Smooth muscle cell (in vitro differentiated cells): ENCODE data around the gene AQP1. TPM values are rescaled to one million over a fixed set of nuclear protein-coding genes. Genes with fewer than 3 reads are reported as not detected.

Experiments
- DNase-seq: peaks from one replicate; lab custom pipeline; 2025; ENCODE audit not compliant: unreplicated experiment; lab: John Stamatoyannopoulos, UW
- H2AFZ ChIP-seq: fragments of 200-600 bp; sonication (generic); 2 replicates; pipeline ENCODE4 v1.6.0; 2016; ENCODE audit warnings: antibody characterized with exemption, low read depth, mild to moderate bottlenecking
- H3F3A ChIP-seq: fragments of 200-600 bp; sonication (generic); 2 replicates; pipeline ENCODE4 v1.6.0; 2017; ENCODE audit warnings: antibody characterized with exemption, low read depth
- H3K27ac ChIP-seq: fragments of 200-600 bp; sonication (generic); 2 replicates; pipeline ENCODE4 v1.5.1; 2016; ENCODE audit warnings: low read depth, mild to moderate bottlenecking
- H3K27me3 ChIP-seq: fragments of 200-600 bp; sonication (generic); 2 replicates; pipeline ENCODE4 v1.6.1; 2016; ENCODE audit warnings: low read depth, mild to moderate bottlenecking
- H3K36me3 ChIP-seq: fragments of 200-600 bp; sonication (generic); 2 replicates; pipeline ENCODE4 v1.5.1; 2016; ENCODE audit warnings: low read depth
- H3K4me1 ChIP-seq: fragments of 200-600 bp; sonication (generic); 2 replicates; pipeline ENCODE4 v1.5.1; 2016; ENCODE audit warnings: low read depth
- H3K4me2 ChIP-seq: fragments of 200-600 bp; sonication (generic); 2 replicates; pipeline ENCODE4 v1.6.0; 2016; ENCODE audit warnings: mild to moderate bottlenecking
- H3K4me3 ChIP-seq: fragments of 200-600 bp; sonication (generic); 2 replicates; pipeline ENCODE4 v1.5.1; 2016; ENCODE audit warnings: mild to moderate bottlenecking
- H3K79me2 ChIP-seq: fragments of 200-600 bp; sonication (generic); 2 replicates; pipeline ENCODE4 v1.6.0; 2016; ENCODE audit warnings: low read depth, mild to moderate bottlenecking
- H3K9ac ChIP-seq: fragments of 200-600 bp; sonication (generic); 2 replicates; pipeline ENCODE4 v1.6.0; 2016; ENCODE audit warnings: low read depth
- H3K9me3 ChIP-seq: fragments of 200-600 bp; sonication (generic); replicated peaks from 2 replicates; pipeline ENCODE4 v1.5.1; 2016; ENCODE audit warnings: low read depth
- H4K20me1 ChIP-seq: fragments of 200-600 bp; sonication (generic); 2 replicates; pipeline ENCODE4 v1.6.0; 2016; ENCODE audit warnings: low read depth
- WGBS: methylation state at CpG from one replicate; pipeline ENCODE4 v1.1.7; 2016; ENCODE audit warnings: low lambda C conversion rate; 5-methylcytosine and 5-hydroxymethylcytosine counted together
- polyA plus RNA-seq: library from polyadenylated mRNA; unstranded; fragments of >200 nt; fragmentation: Nextera tagmentation; extraction: Ambion mirVana; gene quantifications from 2 replicates; pipeline ENCODE4 v1.2.1, GENCODE V29; 2016
- total RNA-seq: library from RNA; depleted of rRNA; stranded (reverse); fragments of >200 nt; gene quantifications from 2 replicates; pipeline ENCODE4 v1.2.3, GENCODE V29; 2014
- TF ChIP-seq, protein P1 (sequence below): fragments of 200-600 bp; sonication (generic); IDR thresholded peaks from 2 replicates; pipeline ENCODE4 v1.5.1; 2017; ENCODE audit warnings: borderline replicate concordance, mild to moderate bottlenecking, antibody characterized with exemption; ENCODE audit not compliant: insufficient read depth, poor library complexity, severe bottlenecking

AQP1 gene
- total and polyA plus RNA-seq, 2 experiments from 2014 or later = 2,330 to 2,747 TPM

- H2AFZ ChIP-seq = no peak overlapping the region
- no peaks in the 10 kb centered on the region for H3K79me2 ChIP-seq
- WGBS = 80% methylated on average over 6 of the region's 6 CpGs
Observed at GRCh38 chr7:30899630-30900029, 12.0 kb upstream of the AQP1 start.

GRCh38 chr7:30900053-30900452, 11.6 kb upstream of the AQP1 start:
- H3K4me3 ChIP-seq = no peak overlapping the region
- no peaks in the 10 kb centered on the region for H3K9me3 ChIP-seq
- no peak overlapping the region for H3K9ac ChIP-seq
- no peak overlapping the region for H3K4me2 ChIP-seq
- TF ChIP-seq, protein P1, sequence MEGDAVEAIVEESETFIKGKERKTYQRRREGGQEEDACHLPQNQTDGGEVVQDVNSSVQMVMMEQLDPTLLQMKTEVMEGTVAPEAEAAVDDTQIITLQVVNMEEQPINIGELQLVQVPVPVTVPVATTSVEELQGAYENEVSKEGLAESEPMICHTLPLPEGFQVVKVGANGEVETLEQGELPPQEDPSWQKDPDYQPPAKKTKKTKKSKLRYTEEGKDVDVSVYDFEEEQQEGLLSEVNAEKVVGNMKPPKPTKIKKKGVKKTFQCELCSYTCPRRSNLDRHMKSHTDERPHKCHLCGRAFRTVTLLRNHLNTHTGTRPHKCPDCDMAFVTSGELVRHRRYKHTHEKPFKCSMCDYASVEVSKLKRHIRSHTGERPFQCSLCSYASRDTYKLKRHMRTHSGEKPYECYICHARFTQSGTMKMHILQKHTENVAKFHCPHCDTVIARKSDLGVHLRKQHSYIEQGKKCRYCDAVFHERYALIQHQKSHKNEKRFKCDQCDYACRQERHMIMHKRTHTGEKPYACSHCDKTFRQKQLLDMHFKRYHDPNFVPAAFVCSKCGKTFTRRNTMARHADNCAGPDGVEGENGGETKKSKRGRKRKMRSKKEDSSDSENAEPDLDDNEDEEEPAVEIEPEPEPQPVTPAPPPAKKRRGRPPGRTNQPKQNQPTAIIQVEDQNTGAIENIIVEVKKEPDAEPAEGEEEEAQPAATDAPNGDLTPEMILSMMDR = no peak
- H3K36me3 ChIP-seq = no peaks in the 10 kb centered on the region
- peak overlapping the region; percentile 70 for H3K27ac ChIP-seq
- H3K4me1 ChIP-seq = peaks cover 11% of the 10 kb centered on the region
- H4K20me1 ChIP-seq = no peaks in the 10 kb centered on the region
- no peak overlapping the region for H2AFZ ChIP-seq
- no peaks in the 10 kb centered on the region for H3F3A ChIP-seq
- no peaks in the 10 kb centered on the region for H3K79me2 ChIP-seq
- no peaks in the 10 kb centered on the region for H3K27me3 ChIP-seq
- DNase-seq = no peak
- 20% methylated on average over 9 of the region's 9 CpGs for WGBS

More at GRCh38 chr7:30899630-30900029, 12.0 kb upstream of the AQP1 start:
- TF ChIP-seq, protein P1 = no peak
- peak overlapping the region; percentile 70 for H3K27ac ChIP-seq
- no peak for DNase-seq
- H3K9me3 ChIP-seq = no peaks in the 10 kb centered on the region
- H3K36me3 ChIP-seq = no peaks in the 10 kb centered on the region
- H3K9ac ChIP-seq = no peak overlapping the region
- H3F3A ChIP-seq = no peaks in the 10 kb centered on the region
- H3K4me1 ChIP-seq = peaks cover 11% of the 10 kb centered on the region
- H3K4me3 ChIP-seq = no peak overlapping the region
- no peaks in the 10 kb centered on the region for H4K20me1 ChIP-seq
- no peak overlapping the region for H3K4me2 ChIP-seq
- H3K27me3 ChIP-seq = no peaks in the 10 kb centered on the region

- H2AFZ ChIP-seq = no peak overlapping the region
- no peaks in the 10 kb centered on the region for H3K27me3 ChIP-seq
- H4K20me1 ChIP-seq = no peaks in the 10 kb centered on the region
- H3K4me1 ChIP-seq = peaks cover 6% of the 10 kb centered on the region
- peak overlapping the region; percentile 70 for H3K27ac ChIP-seq
- H3K36me3 ChIP-seq = no peaks in the 10 kb centered on the region
- H3K9ac ChIP-seq = no peak overlapping the region
- WGBS = 92% methylated on average over 11 of the region's 11 CpGs
- no peak overlapping the region for H3K4me2 ChIP-seq
- H3K79me2 ChIP-seq = no peaks in the 10 kb centered on the region
- H3F3A ChIP-seq = no peaks in the 10 kb centered on the region
- H3K4me3 ChIP-seq = no peak overlapping the region
- no peaks in the 10 kb centered on the region for H3K9me3 ChIP-seq
- DNase-seq = no peak
- TF ChIP-seq, protein P1 = no peak
Observed at GRCh38 chr7:30900803-30901362, 10.8 kb upstream of the AQP1 start.

- H2AFZ ChIP-seq = no peak overlapping the region
- no peaks in the 10 kb centered on the region for H3K27me3 ChIP-seq
- H3K36me3 ChIP-seq = no peaks in the 10 kb centered on the region
- peaks cover 2% of the 10 kb centered on the region for H3K4me1 ChIP-seq
- H4K20me1 ChIP-seq = no peaks in the 10 kb centered on the region
- TF ChIP-seq, protein P1 = no peak
- H3K9ac ChIP-seq = no peak overlapping the region
- no peak overlapping the region for H3K27ac ChIP-seq
- H3K9me3 ChIP-seq = no peaks in the 10 kb centered on the region
- WGBS = 95% methylated on average over 2 of the region's 2 CpGs
- DNase-seq = no peak
- H3K79me2 ChIP-seq = no peaks in the 10 kb centered on the region
- H3K4me3 ChIP-seq = no peak overlapping the region
- H3F3A ChIP-seq = no peaks in the 10 kb centered on the region
- no peak overlapping the region for H3K4me2 ChIP-seq
Observed at GRCh38 chr7:30901856-30902255, 9.8 kb upstream of the AQP1 start.
